GM18508 (cell line): ENCODE results near the gene CAPN15.

Experiments used
- ATAC-seq: cut with Tn5 transposase; IDR thresholded peaks from one replicate; pipeline ENCODE4 v1.9.1; 2021; ENCODE audit warnings: moderate number of reproducible peaks; ENCODE audit not compliant: insufficient read depth, unreplicated experiment

The CAPN15 gene

GRCh38 chr16:524274-525040 lies 3.1 kb upstream of the CAPN15 start:
- no peak for ATAC-seq

DNA sequence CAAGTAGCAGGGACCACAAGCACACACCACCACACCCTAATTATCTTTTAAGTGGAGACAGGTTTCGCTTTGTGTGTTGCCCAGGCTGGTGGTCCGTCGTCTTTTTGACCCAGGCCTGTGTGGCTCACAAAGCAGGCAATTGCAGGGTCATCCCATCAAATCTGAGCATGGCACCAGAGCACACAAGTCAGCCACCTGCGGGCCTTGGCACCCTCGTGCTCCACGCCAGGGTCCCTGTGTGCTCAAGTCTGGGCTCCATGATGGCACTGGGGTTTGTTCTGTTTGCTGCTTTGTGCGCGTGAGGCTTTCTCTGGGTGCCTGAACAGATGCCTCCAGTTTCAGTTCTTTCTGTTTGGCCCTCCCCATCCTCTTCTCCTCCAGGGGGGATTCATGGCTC lies 2.4 kb upstream of the CAPN15 start:
- no peak for ATAC-seq

GRCh38 chr16:525520-526180 lies 1.9 kb upstream of the CAPN15 start:
- ATAC-seq, result no peak

DNA sequence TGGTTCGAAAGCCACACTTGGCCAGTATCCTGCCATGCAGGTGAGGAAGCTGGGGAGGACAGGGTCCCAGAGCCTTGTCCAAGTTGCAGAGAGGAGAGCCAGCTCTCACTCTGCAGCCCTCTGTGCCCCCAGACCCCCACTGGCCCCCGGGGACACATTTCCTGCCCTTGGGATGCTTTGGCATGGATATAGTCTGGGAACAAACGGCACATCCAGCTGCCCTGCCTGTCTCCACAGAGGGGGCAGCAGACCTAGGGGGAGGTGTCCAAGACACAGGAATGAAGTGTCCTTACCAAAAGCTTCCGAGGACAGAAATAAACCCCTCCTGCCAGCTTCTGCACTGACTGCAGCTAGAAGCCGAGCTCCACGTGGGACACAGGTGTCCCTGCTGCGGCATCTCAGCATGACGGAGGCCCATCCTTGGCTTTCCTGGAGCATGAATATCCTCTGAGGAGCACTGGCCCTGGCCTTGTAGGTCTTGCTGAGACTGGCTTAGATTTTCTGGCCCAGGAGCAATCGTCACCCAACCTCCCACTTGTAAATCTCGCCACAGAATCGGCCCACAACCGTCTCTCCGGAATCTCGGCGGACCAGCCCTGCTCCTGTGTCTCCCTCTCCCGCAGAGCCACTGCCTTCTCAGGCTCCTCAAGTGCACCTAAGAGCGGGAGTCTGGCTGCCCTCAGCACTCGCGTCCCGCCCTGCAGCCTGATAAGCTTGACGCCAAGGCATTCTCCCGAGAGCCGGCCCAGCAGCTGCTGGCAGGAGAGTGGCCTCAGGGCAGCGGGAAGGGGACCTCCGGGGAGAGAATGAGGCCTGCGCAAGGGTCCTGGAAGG lies 1.1 kb upstream of the CAPN15 start:
- no peak for ATAC-seq

DNA sequence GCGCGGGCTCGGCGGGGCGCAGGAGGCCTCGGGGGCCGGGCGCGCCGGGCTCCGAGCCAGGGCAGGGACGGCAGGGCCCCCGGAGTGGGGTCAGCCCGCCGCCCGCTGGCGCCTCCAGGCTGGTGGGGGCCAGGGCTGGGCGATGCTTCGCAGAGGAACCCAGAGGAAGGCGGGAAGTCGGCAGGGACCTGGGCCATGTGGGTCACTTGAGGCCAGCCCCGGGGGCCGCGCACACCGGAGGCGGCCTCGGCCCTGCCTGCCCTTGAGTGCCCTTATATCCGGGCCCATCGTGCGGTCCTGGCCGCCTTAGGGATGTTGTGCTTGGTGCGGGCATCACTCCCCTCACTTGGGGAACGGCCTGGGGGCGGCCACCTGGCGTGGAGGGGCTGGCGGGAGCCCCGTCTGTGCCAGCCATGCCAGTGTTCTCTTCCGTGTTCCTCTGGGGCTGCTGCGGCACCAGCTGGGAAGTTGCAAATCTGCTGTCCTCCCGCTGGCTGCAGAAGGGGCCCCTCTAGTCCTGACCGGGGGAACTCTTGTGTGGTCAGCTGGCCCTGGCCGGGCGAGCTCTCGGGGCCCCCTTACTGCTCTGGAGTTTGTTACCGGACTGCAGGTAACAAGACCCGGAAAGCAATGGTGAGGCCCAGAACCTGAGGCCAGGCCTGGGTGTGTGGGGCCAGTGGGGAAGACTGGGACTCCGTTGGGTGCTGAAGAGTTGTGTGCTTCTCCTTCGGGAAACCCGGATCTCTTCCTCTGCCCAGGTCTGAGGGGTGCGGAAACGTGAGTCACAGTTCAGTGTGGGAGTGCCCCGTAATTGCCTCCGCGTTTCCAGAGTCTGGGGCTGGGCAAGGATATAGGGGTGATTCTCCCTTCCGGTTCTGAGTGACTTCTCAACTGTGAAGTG lies 849 bp downstream of the CAPN15 start:
- ATAC-seq, result no peak

DNA sequence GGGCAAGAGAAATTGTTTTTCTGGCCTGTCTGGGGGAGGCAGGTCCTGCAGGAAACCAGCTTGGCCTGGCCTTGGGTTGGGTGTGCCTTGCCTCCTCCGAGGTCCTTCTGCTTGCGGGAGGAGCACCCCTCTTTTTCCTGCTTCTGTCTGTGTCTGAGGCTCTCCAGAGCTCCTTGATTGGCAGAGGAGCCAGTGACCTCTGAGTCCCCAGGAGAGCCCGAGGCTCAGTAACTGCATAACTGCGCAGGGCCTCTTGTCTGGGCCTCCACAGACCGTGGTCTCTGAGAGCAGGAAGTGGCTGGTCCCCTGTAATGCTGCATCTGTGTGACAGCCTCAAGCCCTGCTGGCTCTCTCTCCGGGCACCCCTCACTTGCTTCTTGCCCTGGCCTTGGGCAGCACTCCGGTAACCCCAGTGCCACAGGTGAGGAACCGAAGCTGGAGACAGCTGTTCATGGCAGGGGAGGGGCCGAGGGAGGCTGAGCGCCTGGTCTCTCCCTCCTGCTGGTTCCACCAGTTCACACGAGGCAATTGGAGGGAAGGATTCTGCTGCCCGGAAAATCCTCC lies 1.6 kb downstream of the CAPN15 start:
- no peak for ATAC-seq

GRCh38 chr16:530111-530817 lies 2.8 kb downstream of the CAPN15 start:
- no peak for ATAC-seq

DNA sequence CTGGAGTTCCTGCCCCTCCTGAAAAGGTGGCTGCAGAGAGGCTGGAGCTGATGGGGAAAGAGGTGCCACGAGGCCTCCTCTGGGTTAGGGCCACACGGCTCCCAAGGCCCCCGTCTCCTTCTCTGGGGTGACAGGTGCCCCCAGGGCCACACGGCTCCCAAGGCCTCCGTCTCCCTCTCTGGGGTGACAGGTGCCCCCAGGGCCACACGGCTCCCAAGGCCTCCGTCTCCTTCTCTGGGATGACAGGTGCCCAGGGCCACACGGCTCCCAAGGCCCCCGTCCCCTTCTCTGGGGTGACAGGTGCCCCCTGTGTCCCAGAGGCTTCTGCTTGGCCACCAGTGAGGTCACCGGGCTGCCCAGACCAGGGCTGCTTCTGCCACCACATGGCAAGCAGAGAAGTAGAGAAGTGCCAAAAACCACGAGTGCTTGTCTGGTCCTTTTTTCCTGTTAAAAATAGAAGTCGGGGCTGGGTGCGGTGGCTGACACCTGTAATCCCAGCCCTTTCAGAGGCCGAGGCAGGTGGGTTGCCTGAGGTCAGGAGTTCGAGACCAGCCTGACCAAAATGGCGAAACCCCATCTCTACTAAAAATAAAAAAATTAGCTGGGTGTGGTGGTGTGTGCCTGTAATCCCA lies 4.1 kb downstream of the CAPN15 start:
- no peak for ATAC-seq

GRCh38 chr16:533391-534123 lies 6.0 kb downstream of the CAPN15 start:
- no peak for ATAC-seq

DNA sequence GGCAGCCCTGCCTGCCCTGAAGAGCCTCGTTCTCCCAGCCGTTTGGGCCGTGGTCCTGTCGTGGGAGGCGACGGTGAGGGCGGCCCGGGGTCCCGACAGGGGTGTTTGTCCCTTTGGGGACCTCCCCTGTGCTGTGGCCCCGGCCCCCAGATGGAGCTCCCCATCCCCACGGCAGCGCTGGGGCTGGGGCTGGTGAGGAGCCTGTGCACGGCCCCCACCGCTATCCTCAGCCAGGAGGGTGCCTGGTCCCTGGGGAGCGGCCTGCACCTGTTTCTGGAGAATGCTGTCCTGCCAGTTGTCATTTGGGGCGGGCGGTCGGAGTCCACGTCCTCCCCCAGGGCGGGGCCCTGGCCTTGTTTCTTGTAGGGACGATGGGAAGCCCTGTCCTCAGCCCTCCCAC lies 6.6 kb downstream of the CAPN15 start:
- no peak for ATAC-seq

DNA sequence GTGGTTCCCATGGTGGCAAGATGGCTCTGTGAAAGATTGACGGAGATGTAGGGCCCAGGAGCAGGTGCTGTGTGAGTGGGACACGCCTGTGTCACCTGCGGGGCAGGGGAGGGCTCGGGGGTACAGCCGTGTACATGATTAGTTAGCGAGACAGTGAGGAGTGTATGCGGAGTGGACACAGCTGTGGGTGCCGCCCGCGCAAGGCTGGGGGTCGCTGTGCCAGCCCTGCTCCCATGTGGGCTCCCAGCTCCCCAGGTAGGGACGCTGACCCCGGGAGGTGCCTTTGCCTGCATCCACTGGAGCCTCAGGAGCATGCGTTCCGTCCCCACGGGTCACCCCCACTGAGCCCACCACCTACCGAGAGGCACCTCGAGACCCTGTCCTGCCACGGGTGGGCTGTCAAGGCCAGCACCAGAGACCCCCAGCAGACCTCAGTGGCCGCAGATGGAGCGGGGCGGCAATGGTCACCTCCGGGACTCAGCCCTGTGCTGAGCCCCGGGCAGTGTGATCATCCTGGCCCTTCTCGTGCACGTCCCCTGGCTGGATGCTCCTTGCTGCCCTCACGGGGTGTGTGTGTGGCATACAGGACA lies 7.4 kb downstream of the CAPN15 start:
- no peak for ATAC-seq

DNA sequence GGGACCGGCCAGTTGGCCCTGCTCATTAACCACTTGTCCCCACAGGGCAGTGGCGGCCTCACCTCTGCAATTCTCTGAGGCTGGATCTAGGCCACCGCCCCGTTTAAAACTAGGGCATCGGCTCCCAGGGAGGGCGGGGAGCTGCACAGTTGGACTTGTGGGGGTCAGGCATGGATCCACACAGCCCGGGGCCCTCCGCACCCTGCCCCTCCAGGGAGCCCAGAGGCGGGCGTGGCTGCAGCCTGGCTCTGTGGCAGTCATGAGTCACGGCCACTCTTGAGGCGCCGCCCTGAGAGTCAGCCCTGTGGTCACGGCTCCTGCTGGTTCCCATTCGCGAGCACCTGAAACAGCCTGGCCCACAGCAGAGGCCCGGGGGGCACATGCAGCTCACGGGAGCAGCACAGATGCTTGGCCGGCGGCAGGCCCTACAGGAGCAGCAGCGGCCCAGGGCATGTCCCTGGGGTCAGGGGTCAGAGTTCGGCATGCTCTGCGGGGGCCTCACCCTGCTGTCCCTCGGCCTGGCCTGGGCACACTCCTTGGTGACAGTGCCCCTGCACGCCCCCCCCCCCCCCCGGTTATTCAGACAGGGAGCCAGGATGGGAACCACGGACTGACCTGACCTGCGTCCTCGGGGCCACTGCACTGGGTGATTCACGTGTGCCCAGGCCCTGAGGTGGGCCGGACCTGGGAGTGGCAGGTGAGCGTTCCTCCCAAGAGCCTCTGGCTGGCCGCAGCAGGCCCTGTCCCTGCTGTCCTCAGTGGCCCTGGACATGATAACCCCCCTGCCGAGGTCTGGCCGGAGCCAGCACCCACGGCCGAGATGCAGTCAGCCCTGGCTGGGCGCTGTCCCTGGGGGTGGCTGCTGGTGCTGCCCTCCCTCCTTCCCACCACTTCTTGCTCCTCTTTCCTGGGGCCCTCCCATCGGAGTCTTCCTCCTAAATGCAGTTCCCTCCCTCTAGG lies 8.2 kb downstream of the CAPN15 start:
- ATAC-seq, result no peak

GRCh38 chr16:536746-537145 lies 9.2 kb downstream of the CAPN15 start:
- ATAC-seq, result no peak

- ATAC-seq, result no peak
Measured at GRCh38 chr16:537415-538335, 10.2 kb downstream of the CAPN15 start.

DNA sequence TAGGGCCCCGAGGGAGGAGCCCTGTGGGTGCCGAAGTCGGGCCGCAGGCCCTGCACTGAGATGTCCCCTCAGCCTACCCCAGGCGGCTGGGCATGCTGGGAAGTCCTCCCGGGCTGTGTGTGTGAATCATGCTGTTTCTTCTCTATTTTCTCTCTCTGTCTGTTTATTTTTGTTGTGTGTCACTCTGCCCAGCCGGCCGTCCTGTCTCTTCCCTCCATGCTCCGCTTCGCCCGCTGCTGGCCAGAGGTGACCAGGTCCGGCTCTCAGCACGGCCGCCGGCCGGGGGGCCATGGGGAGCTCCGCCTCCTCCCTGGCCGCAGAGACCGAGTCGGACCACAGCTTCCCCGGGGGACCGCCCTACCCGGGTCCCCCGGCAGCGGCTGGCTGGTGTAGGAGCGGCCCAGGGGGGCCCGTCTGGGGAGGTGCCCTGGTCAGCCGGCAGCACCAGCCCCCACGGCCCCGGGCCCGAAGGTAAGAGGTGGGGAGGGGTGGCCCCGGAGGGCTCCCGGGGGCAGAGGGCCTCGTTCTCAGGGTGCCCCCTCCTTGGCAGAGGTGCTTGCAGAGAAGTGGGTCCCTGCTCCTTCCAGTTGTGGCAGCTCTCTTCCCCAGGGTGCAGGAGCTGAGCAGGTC lies 12.5 kb downstream of the CAPN15 start:
- no peak for ATAC-seq
